Measurements from ENCODE around the gene LY6G6F.

LY6G6F gene

DNA sequence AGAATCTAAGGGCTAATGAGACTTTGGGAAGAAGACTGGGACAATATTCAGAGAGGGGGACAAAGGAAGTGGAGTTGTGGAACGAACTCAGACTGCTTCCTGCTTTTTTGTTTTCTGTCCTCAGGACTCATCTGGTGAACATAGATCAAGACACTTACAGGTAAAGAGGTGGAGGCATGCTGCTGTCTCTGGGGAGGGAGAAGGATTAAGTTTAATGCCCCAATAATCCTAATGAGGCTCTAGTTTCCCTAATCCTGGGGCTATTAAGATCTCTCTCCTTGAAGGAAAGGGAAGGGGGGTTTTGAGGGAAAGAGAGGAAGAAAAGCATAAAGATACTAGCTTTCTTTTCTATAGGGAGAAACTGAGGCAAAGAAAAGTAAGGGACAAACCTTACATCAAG is 37.8 kb downstream of the LY6G6F start:
- TF ChIP-seq, protein P1, sequence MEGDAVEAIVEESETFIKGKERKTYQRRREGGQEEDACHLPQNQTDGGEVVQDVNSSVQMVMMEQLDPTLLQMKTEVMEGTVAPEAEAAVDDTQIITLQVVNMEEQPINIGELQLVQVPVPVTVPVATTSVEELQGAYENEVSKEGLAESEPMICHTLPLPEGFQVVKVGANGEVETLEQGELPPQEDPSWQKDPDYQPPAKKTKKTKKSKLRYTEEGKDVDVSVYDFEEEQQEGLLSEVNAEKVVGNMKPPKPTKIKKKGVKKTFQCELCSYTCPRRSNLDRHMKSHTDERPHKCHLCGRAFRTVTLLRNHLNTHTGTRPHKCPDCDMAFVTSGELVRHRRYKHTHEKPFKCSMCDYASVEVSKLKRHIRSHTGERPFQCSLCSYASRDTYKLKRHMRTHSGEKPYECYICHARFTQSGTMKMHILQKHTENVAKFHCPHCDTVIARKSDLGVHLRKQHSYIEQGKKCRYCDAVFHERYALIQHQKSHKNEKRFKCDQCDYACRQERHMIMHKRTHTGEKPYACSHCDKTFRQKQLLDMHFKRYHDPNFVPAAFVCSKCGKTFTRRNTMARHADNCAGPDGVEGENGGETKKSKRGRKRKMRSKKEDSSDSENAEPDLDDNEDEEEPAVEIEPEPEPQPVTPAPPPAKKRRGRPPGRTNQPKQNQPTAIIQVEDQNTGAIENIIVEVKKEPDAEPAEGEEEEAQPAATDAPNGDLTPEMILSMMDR (IDR thresholded peaks at IDR 0.05; ENCODE audit: low read length, missing control alignments): no peak
- DNase-seq (ENCODE audit: low read depth): no peak
- H3K4me3 ChIP-seq (replicated peaks; ENCODE audit: low read depth, low read length): no peak overlapping the region

DNA sequence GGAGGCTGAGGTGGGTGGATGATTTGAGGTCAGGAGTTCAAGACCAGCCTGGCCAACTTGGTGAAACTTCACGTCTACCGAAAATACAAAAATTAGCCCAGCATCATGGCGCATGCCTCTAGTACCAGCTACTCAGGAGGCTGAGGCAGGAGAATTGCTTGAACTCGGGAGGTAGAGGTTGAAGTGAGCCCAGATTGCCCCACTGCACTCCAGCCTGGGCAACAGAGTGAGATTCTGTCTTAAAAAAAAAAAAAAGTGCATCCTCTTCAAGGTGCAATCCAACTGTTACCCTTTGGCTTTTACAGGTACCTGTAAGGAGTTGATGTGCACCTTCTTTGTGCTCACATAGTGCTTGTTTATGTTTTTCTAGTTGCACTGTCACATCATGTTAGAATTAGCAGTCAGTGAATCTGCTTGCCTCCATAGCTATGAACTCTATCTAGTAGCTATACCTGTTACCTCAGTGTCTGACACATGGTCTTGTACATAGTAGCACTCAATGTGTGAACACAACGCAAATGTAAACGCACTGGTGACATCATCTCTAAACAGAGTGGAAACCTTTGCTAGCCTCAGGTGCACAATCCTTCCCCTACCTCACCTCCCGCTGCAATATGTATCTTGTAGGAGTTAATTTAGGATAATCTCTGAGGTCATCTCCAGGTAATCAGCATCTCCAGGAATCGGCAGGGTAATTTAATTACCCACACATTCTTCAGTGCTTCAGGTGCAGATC is 42.8 kb downstream of the LY6G6F start:
- TF ChIP-seq, protein P1 (IDR thresholded peaks at IDR 0.05; ENCODE audit: low read length, missing control alignments): no peak
- no peak for DNase-seq (ENCODE audit: low read depth)

DNA sequence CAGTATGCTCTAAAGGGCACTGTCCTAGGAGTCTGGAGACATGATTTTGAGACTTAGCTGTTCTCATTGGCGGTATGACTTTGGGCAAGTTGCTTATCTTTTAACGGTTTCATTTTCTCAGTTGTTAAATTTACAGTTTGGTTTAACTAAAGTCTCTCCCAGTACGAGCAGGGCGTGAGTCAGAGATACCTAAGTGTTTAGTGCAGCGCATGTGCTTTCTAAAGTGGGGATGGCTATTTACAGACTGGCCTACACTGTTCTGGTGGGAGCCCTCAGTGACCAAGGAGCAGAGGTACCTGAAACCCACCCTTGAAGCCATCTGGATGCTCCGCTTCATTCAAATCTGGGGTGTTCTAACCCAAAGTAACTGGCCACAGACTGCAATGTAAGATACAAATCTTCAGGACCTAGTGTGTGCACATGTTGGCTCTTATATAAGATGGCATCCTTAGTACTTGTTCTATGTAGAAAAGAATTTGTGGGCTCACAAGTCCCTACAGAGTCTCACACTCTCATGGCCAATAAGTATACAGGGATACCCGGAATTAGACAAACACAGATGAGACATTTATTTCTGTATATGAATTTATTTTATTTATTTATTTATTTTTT is 43.9 kb downstream of the LY6G6F start:
- no peak overlapping the region for H3K4me3 ChIP-seq (replicated peaks; ENCODE audit: low read depth, low read length)
- no peak for DNase-seq (ENCODE audit: low read depth)
- TF ChIP-seq, protein P1 (IDR thresholded peaks at IDR 0.05; ENCODE audit: low read length, missing control alignments): no peak

More for the DNA sequence above, 42.8 kb downstream of the LY6G6F start:
- no peak overlapping the region for H3K4me3 ChIP-seq (replicated peaks; ENCODE audit: low read depth, low read length)

DNA sequence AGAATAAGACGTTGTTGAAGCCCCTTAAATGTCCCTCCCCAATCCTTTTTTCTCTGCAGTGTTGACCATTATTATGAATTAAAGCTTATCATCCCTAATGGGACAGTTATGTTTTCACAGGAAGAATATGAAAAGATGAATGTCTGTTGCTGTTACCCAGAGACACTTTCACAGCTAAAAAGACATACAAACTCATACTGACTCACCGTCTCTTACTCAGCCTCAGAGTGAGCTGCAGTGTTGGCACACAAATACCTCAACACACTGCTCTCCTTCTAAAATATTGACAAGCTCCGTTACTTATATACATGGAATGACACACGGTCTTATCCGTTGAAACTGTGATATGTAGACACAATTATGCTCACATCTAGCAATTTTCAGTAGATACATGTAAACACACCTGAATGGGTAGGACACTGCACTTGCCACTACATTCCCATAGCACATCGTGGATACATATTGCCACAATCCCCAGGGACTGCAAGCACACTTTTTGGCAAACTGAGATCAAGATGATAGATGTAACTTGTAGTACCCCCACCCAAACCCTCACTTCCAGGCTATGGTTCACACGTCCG is 46.2 kb downstream of the LY6G6F start:
- TF ChIP-seq, protein P1 (IDR thresholded peaks at IDR 0.05; ENCODE audit: low read length, missing control alignments): no peak
- peak; percentile 63 for DNase-seq (ENCODE audit: low read depth)

DNA sequence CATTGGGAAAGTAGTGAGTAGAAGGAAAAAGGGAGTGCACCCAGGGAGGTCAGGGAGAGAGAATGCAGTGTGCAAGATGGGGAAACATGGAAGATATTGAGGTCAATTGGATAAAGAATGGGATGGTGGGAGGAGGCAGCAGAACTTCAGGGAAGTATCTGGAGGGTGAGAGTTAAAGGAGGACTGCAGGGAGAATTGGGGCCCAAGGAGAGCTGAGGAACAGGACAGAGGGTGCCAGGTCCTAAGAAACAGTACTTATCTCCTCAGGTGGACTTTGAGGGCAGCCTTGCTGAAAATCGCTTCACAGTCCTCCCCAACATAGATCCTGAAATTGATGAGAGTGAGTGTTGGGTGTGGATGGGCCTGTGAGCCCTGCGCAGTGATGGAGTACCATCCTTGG is 51.6 kb downstream of the LY6G6F start:
- TF ChIP-seq, protein P1 (IDR thresholded peaks at IDR 0.05; ENCODE audit: low read length, missing control alignments): no peak
- DNase-seq (ENCODE audit: low read depth): no peak
- no peak overlapping the region for H3K4me3 ChIP-seq (replicated peaks; ENCODE audit: low read depth, low read length)

More for the DNA sequence above, 46.2 kb downstream of the LY6G6F start:
- H3K4me3 ChIP-seq (replicated peaks; ENCODE audit: low read depth, low read length): no peak overlapping the region
